Keratinocyte (primary cell): Measurements from ENCODE around the gene UNC13B. TPM values are rescaled to one million over a fixed set of nuclear protein-coding genes. Genes with fewer than 3 reads are reported as not detected.

ENCODE experiments used
- DNase-seq: peaks from one replicate; pipeline ENCODE4 v3.0.0-alpha.2; 2011; ENCODE audit warnings: low read depth, missing footprints, low spot score
- FAIRE-seq: peaks from 2 replicates; lab custom pipeline; 2011; peaks lifted over from hg19 to GRCh38; lab: Jason Lieb, UNC
- H2AFZ ChIP-seq: 2 replicates; pipeline ENCODE4 v1.6.0; 2012; ENCODE audit warnings: low read length, control low read depth, inconsistent platforms; ENCODE audit not compliant: control insufficient read depth
- H3K27ac ChIP-seq: 2 replicates; pipeline ENCODE4 v1.5.1; 2011; ENCODE audit warnings: low read length; ENCODE audit not compliant: control insufficient read depth, insufficient read depth
- H3K27me3 ChIP-seq: 3 replicates; pipeline ENCODE4 v1.6.0; 2011; ENCODE audit warnings: low read length; ENCODE audit not compliant: control insufficient read depth, insufficient read depth; ENCODE audit errors: extremely low read depth
- H3K36me3 ChIP-seq, 2 experiments: 2 replicates in 1 of 2; 3 replicates in 1 of 2; pipeline ENCODE4 v1.5.1; 2011; ENCODE audit warnings: low read length in 2 of 2, mild to moderate bottlenecking in 1 of 2; ENCODE audit not compliant: control insufficient read depth in 2 of 2, insufficient read depth in 2 of 2; ENCODE audit errors: extremely low read depth in 1 of 2
- H3K4me1 ChIP-seq: 3 replicates; pipeline ENCODE4 v1.5.1; 2011; ENCODE audit warnings: low read length; ENCODE audit not compliant: control insufficient read depth, insufficient read depth; ENCODE audit errors: extremely low read depth
- H3K4me2 ChIP-seq: 3 replicates; pipeline ENCODE4 v1.6.0; 2011; ENCODE audit warnings: low read depth, low read length; ENCODE audit not compliant: control insufficient read depth, insufficient read depth; ENCODE audit errors: extremely low read depth
- H3K4me3 ChIP-seq, 3 experiments: fragments of 200-600 bp in 1 of 3; sonication (generic) in 1 of 3; 2 replicates in 2 of 3; 3 replicates in 1 of 3; pipeline ENCODE4 v1.5.1; 2011 to 2016; ENCODE audit warnings: low read length in 3 of 3, mild to moderate bottlenecking in 3 of 3, control low read depth in 2 of 3, inconsistent platforms in 1 of 3, low read depth in 1 of 3, mixed read lengths in 1 of 3, mixed run types in 1 of 3, moderate library complexity in 1 of 3; ENCODE audit not compliant: control insufficient read depth in 2 of 3, insufficient read depth in 2 of 3; ENCODE audit errors: extremely low read depth in 1 of 3
- H3K79me2 ChIP-seq: 2 replicates; pipeline ENCODE4 v1.6.0; 2012; ENCODE audit warnings: low read length; ENCODE audit not compliant: control insufficient read depth, insufficient read depth
- H3K9ac ChIP-seq: 3 replicates; pipeline ENCODE4 v1.6.0; 2011; ENCODE audit warnings: low read length; ENCODE audit not compliant: control insufficient read depth, insufficient read depth; ENCODE audit errors: extremely low read depth
- H3K9me1 ChIP-seq: 3 replicates; pipeline ENCODE4 v1.6.0; 2011; ENCODE audit warnings: low read length; ENCODE audit not compliant: control insufficient read depth, insufficient read depth; ENCODE audit errors: extremely low read depth
- H3K9me3 ChIP-seq: 2 replicates; pipeline ENCODE4 v1.5.1; 2012; ENCODE audit warnings: low read depth, low read length; ENCODE audit not compliant: control insufficient read depth
- H4K20me1 ChIP-seq: 3 replicates; pipeline ENCODE4 v1.6.0; 2011; ENCODE audit warnings: low read length; ENCODE audit not compliant: control insufficient read depth, insufficient read depth; ENCODE audit errors: extremely low read depth
- CTCF ChIP-seq, 3 experiments: IDR thresholded peaks in 1 of 3; conservative IDR thresholded peaks in 1 of 3; optimal IDR thresholded peaks in 1 of 3; 2 replicates in 2 of 3; 3 replicates in 1 of 3; pipeline versions ENCODE3 to v1.5.1; 2011; ENCODE audit warnings: low read length in 3 of 3, mild to moderate bottlenecking in 3 of 3, moderate library complexity in 2 of 3, control low read depth in 1 of 3, inconsistent platforms in 1 of 3; ENCODE audit not compliant: insufficient read depth in 2 of 3; ENCODE audit errors: extremely low read depth in 1 of 3
- EZH2 ChIP-seq: IDR thresholded peaks from one replicate; pipeline ENCODE4 v1.6.1; 2012; ENCODE audit warnings: inconsistent platforms, mild to moderate bottlenecking, low read length, moderate library complexity
- dilution Hi-C: fragments of 300-500 bp; cut with MboI; formaldehyde crosslinking; loops from one replicate; pipeline ENCODE4 v1.7.0; 2020; ENCODE audit warnings: low sequenced_read_pairs; ENCODE audit not compliant: extremely low pct_ligation_motif_present
- polyA plus RNA-seq, 5 experiments: library from polyadenylated mRNA; depleted of rRNA in 3 of 5; stranded (reverse) in 3 of 5; stranded (forward) in 1 of 5; unstranded in 1 of 5; fragments of >200 nt; gene quantifications; 1 replicate in 1 of 5; 2 replicates in 3 of 5; 3 replicates in 1 of 5; pipeline versions ENCODE4 v1.2.1 to v1.2.3, GENCODE V29; 2011 to 2012; ENCODE audit warnings: missing spikeins in 2 of 5, low read depth in 1 of 5, low replicate concordance in 1 of 5

The UNC13B gene
- polyA plus RNA-seq, 1 donor (not counting 4 experiments of a cell fraction or from before 2014, with no cell fraction given): 9.3 TPM

- Histone ChIP-seq H3K79me2 (no peaks in the 10 kb centered on the region), H3K4me2 (no peak overlapping the region), H3K27me3 (no peaks in the 10 kb centered on the region), H3K27ac (no peak overlapping the region), H3K4me3 (no peak overlapping the region), H2AFZ (no peak overlapping the region), H3K4me1 (no peaks in the 10 kb centered on the region), H3K9me1 (no peaks in the 10 kb centered on the region), H4K20me1 (no peaks in the 10 kb centered on the region), H3K9ac (no peak overlapping the region), H3K36me3 (no peaks in the 10 kb centered on the region), H3K9me3 (no peaks in the 10 kb centered on the region)
- dilution Hi-C loops: no loop called here
- no peak for DNase-seq
- TF ChIP-seq EZH2 (no peak), CTCF (optimal IDR thresholded peaks at IDR 0.05 in 1 of 3, IDR thresholded peaks at IDR 0.05 in 1 of 3, conservative IDR thresholded peaks at IDR 0.05 in 1 of 3; ENCODE audit: extremely low read depth in 1 of 3, insufficient read depth in 2 of 3, low read length in 3 of 3) (no peak)
- FAIRE-seq: no peak
These were observed 264.8 kb downstream of the UNC13B start for GRCh38 chr9:35426627-35427026.

DNA sequence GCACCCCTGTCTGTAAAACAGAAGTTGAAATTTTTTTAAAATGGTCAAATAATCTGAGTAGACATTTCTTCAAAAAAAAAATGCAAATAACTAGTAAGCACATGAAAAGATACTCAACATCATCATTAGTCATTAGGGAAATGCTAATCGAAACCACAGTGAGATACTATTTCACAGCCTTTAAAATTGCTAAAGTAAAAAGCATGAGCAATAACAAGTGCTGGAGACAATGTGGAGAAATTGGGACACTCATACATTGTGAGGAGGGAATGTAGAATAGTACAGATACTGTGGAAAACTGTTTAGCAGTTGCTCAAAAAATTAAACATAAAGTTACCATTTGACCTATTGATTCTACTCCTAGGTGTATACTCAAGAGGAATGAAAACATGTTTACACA is 269.7 kb downstream of the UNC13B start:
- TF ChIP-seq CTCF (optimal IDR thresholded peaks at IDR 0.05 in 1 of 3, IDR thresholded peaks at IDR 0.05 in 1 of 3, conservative IDR thresholded peaks at IDR 0.05 in 1 of 3; ENCODE audit: extremely low read depth in 1 of 3, insufficient read depth in 2 of 3, low read length in 3 of 3) (no peak), EZH2 (no peak)
- no peaks in the 10 kb centered on the region for H3K9me3 ChIP-seq
- H3K36me3 ChIP-seq: no peaks in the 10 kb centered on the region
- dilution Hi-C loops: no loop called here
- H3K4me2 ChIP-seq: no peak overlapping the region
- H4K20me1 ChIP-seq: no peaks in the 10 kb centered on the region
- no peak overlapping the region for H3K27ac ChIP-seq
- no peaks in the 10 kb centered on the region for H3K79me2 ChIP-seq
- FAIRE-seq (no peak), DNase-seq (no peak)
- no peaks in the 10 kb centered on the region for H3K27me3 ChIP-seq
- no peak overlapping the region for H3K9ac ChIP-seq
- no peak overlapping the region for H2AFZ ChIP-seq
- no peaks in the 10 kb centered on the region for H3K9me1 ChIP-seq
- no peaks in the 10 kb centered on the region for H3K4me1 ChIP-seq
- no peak overlapping the region for H3K4me3 ChIP-seq
